KG1 (cell line): ENCODE measurements around the gene SLC16A6.
"Not testable (repeated sequence)": the region's sequence is repeated elsewhere in the genome, so short reads cannot be mapped to it uniquely, and the experiment has no call there.

ENCODE experiments used
- DNase-seq: peaks from one replicate; lab custom pipeline; 2025; lab: John Stamatoyannopoulos, UW

Gene SLC16A6

GRCh38 chr17:68289936-68290267, 1.0 kb downstream of the SLC16A6 start:
- no peak for DNase-seq

GRCh38 chr17:68289473-68289872, 1.5 kb downstream of the SLC16A6 start:
- DNase-seq = no peak

GRCh38 chr17:68288804-68289203, 2.1 kb downstream of the SLC16A6 start:
- no peak for DNase-seq

- no peak for DNase-seq
Measured at GRCh38 chr17:68288375-68288774, 2.6 kb downstream of the SLC16A6 start.

- DNase-seq = not testable (repeated sequence)
Measured at GRCh38 chr17:68281965-68282364, 9.0 kb downstream of the SLC16A6 start.

GRCh38 chr17:68277807-68278206, 13.1 kb downstream of the SLC16A6 start:
- no peak for DNase-seq

- DNase-seq = not testable (repeated sequence)
Measured at GRCh38 chr17:68276339-68276738, 14.6 kb downstream of the SLC16A6 start.

- DNase-seq = no peak
Measured at GRCh38 chr17:68273722-68274121, 17.2 kb downstream of the SLC16A6 start.

- not testable (repeated sequence) for DNase-seq
Measured at GRCh38 chr17:68265833-68266232, 25.1 kb downstream of the SLC16A6 start.

- not testable (repeated sequence) for DNase-seq
Measured at GRCh38 chr17:68263101-68263681, 27.7 kb downstream of the SLC16A6 start.

GRCh38 chr17:68262467-68262866, 28.5 kb downstream of the SLC16A6 start:
- not testable (repeated sequence) for DNase-seq

GRCh38 chr17:68260051-68260762, 30.7 kb downstream of the SLC16A6 start:
- no peak for DNase-seq

GRCh38 chr17:68259648-68259951, 31.3 kb downstream of the SLC16A6 start:
- not testable (repeated sequence) for DNase-seq

- not testable (repeated sequence) for DNase-seq
Measured at GRCh38 chr17:68258890-68259647, 31.9 kb downstream of the SLC16A6 start.

GRCh38 chr17:68257934-68258333, 33.0 kb downstream of the SLC16A6 start:
- no peak for DNase-seq

- not testable (repeated sequence) for DNase-seq
Measured at GRCh38 chr17:68256701-68257100, 34.2 kb downstream of the SLC16A6 start.

GRCh38 chr17:68255731-68256538, 35.0 kb downstream of the SLC16A6 start:
- DNase-seq = peak; percentile 55

GRCh38 chr17:68255151-68255550, 35.8 kb downstream of the SLC16A6 start:
- DNase-seq = no peak

GRCh38 chr17:68253426-68253825, 37.5 kb downstream of the SLC16A6 start:
- DNase-seq = not testable (repeated sequence)

GRCh38 chr17:68249354-68249765, 41.6 kb downstream of the SLC16A6 start:
- no peak for DNase-seq

GRCh38 chr17:68248891-68249290, 42.0 kb downstream of the SLC16A6 start:
- DNase-seq = no peak

- DNase-seq = no peak
Measured at GRCh38 chr17:68248199-68248825, 42.6 kb downstream of the SLC16A6 start.
